Measurements from ENCODE around the gene SLMAP. TPM values are rescaled to one million over a fixed set of nuclear protein-coding genes. Genes with fewer than 3 reads are reported as not detected.

SLMAP gene
- total and polyA plus RNA-seq, 2 experiments from 2014 or later: 32.1 to 73.0 TPM

DNA sequence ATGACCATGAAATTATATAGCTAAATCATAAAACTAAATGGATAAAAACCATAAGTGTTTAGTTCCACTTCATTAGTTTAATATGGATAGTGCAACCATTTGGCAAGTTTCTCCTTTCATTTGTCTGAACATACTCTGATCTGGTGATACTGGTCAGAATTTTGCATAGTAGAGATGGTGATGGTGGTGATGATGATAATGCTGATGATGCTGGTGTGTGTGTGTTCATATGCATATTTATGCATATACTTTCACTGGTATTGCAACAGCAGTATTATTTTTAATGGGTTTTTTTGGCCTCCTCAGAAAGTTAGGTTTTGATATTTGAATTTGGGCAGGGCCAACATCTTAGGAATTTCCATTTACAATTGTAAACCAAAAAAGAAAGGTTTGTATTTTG is 76.4 kb downstream of the SLMAP start:
- DNase-seq (ENCODE audit: low spot score) (no peak), ATAC-seq (no peak)
- Histone ChIP-seq H4K20me1 (replicated peaks; ENCODE audit: insufficient read depth) (no peaks in the 10 kb centered on the region), H3K9me2 (ENCODE audit: insufficient read depth) (no peaks in the 10 kb centered on the region), H2AFZ (no peak overlapping the region), H3K36me3 (ENCODE audit: insufficient read depth) (no peaks in the 10 kb centered on the region), H3K27me3 (ENCODE audit: insufficient read depth) (no peaks in the 10 kb centered on the region), H3K27ac (ENCODE audit: low read depth) (peak overlapping the region; percentile 80), H3K4me3 (no peak overlapping the region), H3K4me2 (peak overlapping the region; percentile 23), H3K4me1 (ENCODE audit: insufficient read depth) (peaks cover 32% of the 10 kb centered on the region), H3K79me2 (replicated peaks; ENCODE audit: insufficient read depth) (peaks cover 22% of the 10 kb centered on the region), H3F3A (replicated peaks; ENCODE audit: low read depth) (no peaks in the 10 kb centered on the region)
- TF ChIP-seq ZNF114 (CRISPR knock-in tag; IDR thresholded peaks at IDR 0.05) (no peak), STAT1 (IDR thresholded peaks at IDR 0.05; ENCODE audit: unreplicated experiment) (no peak), EZH2 (IDR thresholded peaks at IDR 0.05; ENCODE audit: low read depth, unreplicated experiment) (no peak), CREB1 (CRISPR knock-in tag; IDR thresholded peaks at IDR 0.05; ENCODE audit: low read depth) (no peak), EZH2phosphoT487 (IDR thresholded peaks at IDR 0.05; ENCODE audit: unreplicated experiment) (no peak)
- TF ChIP-seq, protein P1, sequence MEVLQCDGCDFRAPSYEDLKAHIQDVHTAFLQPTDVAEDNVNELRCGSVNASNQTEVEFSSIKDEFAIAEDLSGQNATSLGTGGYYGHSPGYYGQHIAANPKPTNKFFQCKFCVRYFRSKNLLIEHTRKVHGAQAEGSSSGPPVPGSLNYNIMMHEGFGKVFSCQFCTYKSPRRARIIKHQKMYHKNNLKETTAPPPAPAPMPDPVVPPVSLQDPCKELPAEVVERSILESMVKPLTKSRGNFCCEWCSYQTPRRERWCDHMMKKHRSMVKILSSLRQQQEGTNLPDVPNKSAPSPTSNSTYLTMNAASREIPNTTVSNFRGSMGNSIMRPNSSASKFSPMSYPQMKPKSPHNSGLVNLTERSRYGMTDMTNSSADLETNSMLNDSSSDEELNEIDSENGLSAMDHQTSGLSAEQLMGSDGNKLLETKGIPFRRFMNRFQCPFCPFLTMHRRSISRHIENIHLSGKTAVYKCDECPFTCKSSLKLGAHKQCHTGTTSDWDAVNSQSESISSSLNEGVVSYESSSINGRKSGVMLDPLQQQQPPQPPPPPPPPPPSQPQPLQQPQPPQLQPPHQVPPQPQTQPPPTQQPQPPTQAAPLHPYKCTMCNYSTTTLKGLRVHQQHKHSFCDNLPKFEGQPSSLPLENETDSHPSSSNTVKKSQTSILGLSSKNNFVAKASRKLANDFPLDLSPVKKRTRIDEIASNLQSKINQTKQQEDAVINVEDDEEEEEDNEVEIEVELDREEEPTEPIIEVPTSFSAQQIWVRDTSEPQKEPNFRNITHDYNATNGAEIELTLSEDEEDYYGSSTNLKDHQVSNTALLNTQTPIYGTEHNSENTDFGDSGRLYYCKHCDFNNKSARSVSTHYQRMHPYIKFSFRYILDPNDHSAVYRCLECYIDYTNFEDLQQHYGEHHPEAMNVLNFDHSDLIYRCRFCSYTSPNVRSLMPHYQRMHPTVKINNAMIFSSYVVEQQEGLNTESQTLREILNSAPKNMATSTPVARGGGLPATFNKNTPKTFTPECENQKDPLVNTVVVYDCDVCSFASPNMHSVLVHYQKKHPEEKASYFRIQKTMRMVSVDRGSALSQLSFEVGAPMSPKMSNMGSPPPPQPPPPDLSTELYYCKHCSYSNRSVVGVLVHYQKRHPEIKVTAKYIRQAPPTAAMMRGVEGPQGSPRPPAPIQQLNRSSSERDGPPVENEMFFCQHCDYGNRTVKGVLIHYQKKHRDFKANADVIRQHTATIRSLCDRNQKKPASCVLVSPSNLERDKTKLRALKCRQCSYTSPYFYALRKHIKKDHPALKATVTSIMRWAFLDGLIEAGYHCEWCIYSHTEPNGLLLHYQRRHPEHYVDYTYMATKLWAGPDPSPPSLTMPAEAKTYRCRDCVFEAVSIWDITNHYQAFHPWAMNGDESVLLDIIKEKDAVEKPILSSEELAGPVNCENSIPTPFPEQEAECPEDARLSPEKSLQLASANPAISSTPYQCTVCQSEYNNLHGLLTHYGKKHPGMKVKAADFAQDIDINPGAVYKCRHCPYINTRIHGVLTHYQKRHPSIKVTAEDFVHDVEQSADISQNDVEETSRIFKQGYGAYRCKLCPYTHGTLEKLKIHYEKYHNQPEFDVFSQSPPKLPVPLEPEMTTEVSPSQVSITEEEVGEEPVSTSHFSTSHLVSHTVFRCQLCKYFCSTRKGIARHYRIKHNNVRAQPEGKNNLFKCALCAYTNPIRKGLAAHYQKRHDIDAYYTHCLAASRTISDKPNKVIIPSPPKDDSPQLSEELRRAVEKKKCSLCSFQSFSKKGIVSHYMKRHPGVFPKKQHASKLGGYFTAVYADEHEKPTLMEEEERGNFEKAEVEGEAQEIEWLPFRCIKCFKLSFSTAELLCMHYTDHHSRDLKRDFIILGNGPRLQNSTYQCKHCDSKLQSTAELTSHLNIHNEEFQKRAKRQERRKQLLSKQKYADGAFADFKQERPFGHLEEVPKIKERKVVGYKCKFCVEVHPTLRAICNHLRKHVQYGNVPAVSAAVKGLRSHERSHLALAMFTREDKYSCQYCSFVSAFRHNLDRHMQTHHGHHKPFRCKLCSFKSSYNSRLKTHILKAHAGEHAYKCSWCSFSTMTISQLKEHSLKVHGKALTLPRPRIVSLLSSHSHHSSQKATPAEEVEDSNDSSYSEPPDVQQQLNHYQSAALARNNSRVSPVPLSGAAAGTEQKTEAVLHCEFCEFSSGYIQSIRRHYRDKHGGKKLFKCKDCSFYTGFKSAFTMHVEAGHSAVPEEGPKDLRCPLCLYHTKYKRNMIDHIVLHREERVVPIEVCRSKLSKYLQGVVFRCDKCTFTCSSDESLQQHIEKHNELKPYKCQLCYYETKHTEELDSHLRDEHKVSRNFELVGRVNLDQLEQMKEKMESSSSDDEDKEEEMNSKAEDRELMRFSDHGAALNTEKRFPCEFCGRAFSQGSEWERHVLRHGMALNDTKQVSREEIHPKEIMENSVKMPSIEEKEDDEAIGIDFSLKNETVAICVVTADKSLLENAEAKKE (CRISPR knock-in tag; IDR thresholded peaks at IDR 0.05): no peak
- Mint-ChIP-seq H3K4me1 (peaks cover 44% of the 10 kb centered on the region), H3K4me3 (peak overlapping the region; percentile 20; the same call in 1 of the 3 replicates), H3K27ac (peak overlapping the region; percentile 53), H3K36me3 (ENCODE audit: low read depth) (no peaks in the 10 kb centered on the region), H3K27me3 (ENCODE audit: insufficient read depth, low read depth, poor library complexity) (peaks cover 5% of the 10 kb centered on the region), H3K9me3 (no peaks in the 10 kb centered on the region)

DNA sequence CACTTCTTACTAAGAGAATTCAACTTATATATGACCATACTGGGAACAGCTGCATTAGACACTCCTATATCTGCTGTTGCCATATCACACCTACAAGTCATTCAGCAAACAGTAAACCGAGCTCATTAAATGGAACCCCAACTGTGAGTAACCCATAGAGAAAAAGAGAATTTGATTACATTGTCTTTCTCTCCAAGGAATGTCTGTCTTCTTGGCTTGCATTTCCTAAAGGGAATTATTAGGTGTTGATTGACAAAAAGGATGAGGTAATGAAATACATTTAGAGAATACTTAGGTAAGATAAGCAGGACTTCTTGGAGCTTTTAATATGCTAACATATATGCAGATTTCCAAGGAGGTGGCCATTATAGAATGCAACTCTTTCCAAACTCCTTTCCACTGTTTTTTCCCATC is 76.8 kb downstream of the SLMAP start:
- Mint-ChIP-seq H3K27ac (peak overlapping the region; percentile 53; the same call in 1 of the 2 replicates), H3K4me1 (peaks cover 39% of the 10 kb centered on the region), H3K4me3 (no peak overlapping the region), H3K36me3 (ENCODE audit: low read depth) (no peaks in the 10 kb centered on the region), H3K9me3 (no peaks in the 10 kb centered on the region), H3K27me3 (ENCODE audit: insufficient read depth, low read depth, poor library complexity) (peaks cover 3% of the 10 kb centered on the region)
- ATAC-seq (peak; percentile 73), DNase-seq (ENCODE audit: low spot score) (peak; percentile 64)
- Histone ChIP-seq H3F3A (replicated peaks; ENCODE audit: low read depth) (no peaks in the 10 kb centered on the region), H3K4me1 (ENCODE audit: insufficient read depth) (peaks cover 32% of the 10 kb centered on the region), H3K79me2 (replicated peaks; ENCODE audit: insufficient read depth) (peaks cover 19% of the 10 kb centered on the region), H2AFZ (no peak overlapping the region), H3K27me3 (ENCODE audit: insufficient read depth) (no peaks in the 10 kb centered on the region), H3K36me3 (ENCODE audit: insufficient read depth) (no peaks in the 10 kb centered on the region), H4K20me1 (replicated peaks; ENCODE audit: insufficient read depth) (no peaks in the 10 kb centered on the region), H3K4me3 (0 out of 2 replicates have a peak overlapping the region, but pooled peaks have one; percentile 0), H3K4me2 (peak overlapping the region; percentile 23), H3K9me2 (ENCODE audit: insufficient read depth) (no peaks in the 10 kb centered on the region), H3K27ac (ENCODE audit: low read depth) (peak overlapping the region; percentile 80)
- TF ChIP-seq, protein P2, sequence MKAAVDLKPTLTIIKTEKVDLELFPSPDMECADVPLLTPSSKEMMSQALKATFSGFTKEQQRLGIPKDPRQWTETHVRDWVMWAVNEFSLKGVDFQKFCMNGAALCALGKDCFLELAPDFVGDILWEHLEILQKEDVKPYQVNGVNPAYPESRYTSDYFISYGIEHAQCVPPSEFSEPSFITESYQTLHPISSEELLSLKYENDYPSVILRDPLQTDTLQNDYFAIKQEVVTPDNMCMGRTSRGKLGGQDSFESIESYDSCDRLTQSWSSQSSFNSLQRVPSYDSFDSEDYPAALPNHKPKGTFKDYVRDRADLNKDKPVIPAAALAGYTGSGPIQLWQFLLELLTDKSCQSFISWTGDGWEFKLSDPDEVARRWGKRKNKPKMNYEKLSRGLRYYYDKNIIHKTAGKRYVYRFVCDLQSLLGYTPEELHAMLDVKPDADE (IDR thresholded peaks at IDR 0.05): no peak
